Measurements from ENCODE around the gene ARMC12.

GRCh38 chr6:35790683-35791082 lies 53.9 kb downstream of the ARMC12 start:
- no peak for TF ChIP-seq CTCF (conservative IDR thresholded peaks at IDR 0.05 in 1 of 2, IDR thresholded peaks at IDR 0.05 in 1 of 2; ENCODE audit: low read depth in 1 of 2, low read length in 2 of 2)
- TF ChIP-seq EZH2 (IDR thresholded peaks at IDR 0.05; ENCODE audit: low read length, missing control alignments), result no peak

Measured in fibroblast of lung (primary cell).